GM12878 (cell line): ENCODE measurements around the gene CERCAM. TPM values are rescaled to one million over a fixed set of nuclear protein-coding genes. Genes with fewer than 3 reads are reported as not detected.

Experiments
- ASH2L ChIP-seq: fragments of 300-600, 200-600 bp; sonication (generic); IDR thresholded peaks from 2 replicates; pipeline ENCODE4 v1.6.1; 2017; ENCODE audit warnings: low read depth, mild to moderate bottlenecking, borderline replicate concordance
- EED ChIP-seq: sonication (generic); IDR thresholded peaks from 2 replicates; pipeline ENCODE4 v1.6.1; 2016; ENCODE audit warnings: antibody characterized with exemption, low read depth
- HDAC6 ChIP-seq: fragments of 200-600 bp; sonication (generic); IDR thresholded peaks from one replicate; pipeline ENCODE4 v1.8.0; 2017; ENCODE audit warnings: antibody characterized with exemption; ENCODE audit not compliant: unreplicated experiment
- SMC3 ChIP-seq: IDR thresholded peaks from 2 replicates; pipeline ENCODE4 v1.6.1; 2011; ENCODE audit warnings: low read length, improper control_type of control experiment, borderline replicate concordance
- SREBF2 ChIP-seq: IDR thresholded peaks from 2 replicates; pipeline ENCODE4 v1.6.1; 2012; ENCODE audit warnings: mild to moderate bottlenecking, low read length
- WRNIP1 ChIP-seq: IDR thresholded peaks from 2 replicates; pipeline ENCODE4 v1.6.1; 2011; ENCODE audit warnings: low read depth, low read length, improper control_type of control experiment, borderline replicate concordance
- polyA plus RNA-seq, 11 experiments: library from polyadenylated mRNA; depleted of rRNA in 4 of 11; unstranded in 6 of 11; stranded (reverse) in 5 of 11; fragments of >200 nt; fragmentation: Nextera tagmentation in 4 of 11; fragmentation: Illumina TruSeq in 1 of 11; extraction: Ambion mirVana in 4 of 11; extraction: Trizol in 1 of 11; gene quantifications; 1 replicate in 1 of 11; 2 replicates in 10 of 11; pipeline versions ENCODE4 v1.2.1 to v1.2.3, GENCODE V29; 2011 to 2016; ENCODE audit warnings: inconsistent platforms in 2 of 11, missing spikeins in 2 of 11, low read depth in 1 of 11
- total RNA-seq, 4 experiments: library from RNA; depleted of rRNA in 3 of 4; stranded (reverse); fragments of >200 nt in 3 of 4; fragmentation: Illumina TruSeq in 1 of 4; extraction: Trizol in 1 of 4; gene quantifications; 2 replicates each; pipeline versions ENCODE4 v1.2.1 to v1.2.3, GENCODE V29; 2013 to 2021
- TF ChIP-seq, protein P1 (sequence below): fragments of 450-650 bp; formaldehyde crosslinking; IDR thresholded peaks from 2 replicates; pipeline ENCODE4 v1.5.0; 2022; ENCODE audit warnings: mild to moderate bottlenecking, missing genetic modification characterization
- TF ChIP-seq, protein P2 (sequence below): fragments of 450-650 bp; IDR thresholded peaks from 2 replicates; pipeline ENCODE4 v1.6.1; 2017; ENCODE audit warnings: borderline replicate concordance
- TF ChIP-seq, protein P3 (sequence below): fragments of 450-650 bp; IDR thresholded peaks from 2 replicates; pipeline ENCODE4 v1.6.1; 2017; ENCODE audit warnings: mild to moderate bottlenecking, moderate library complexity
- TF ChIP-seq, protein P4 (sequence below): IDR thresholded peaks from 2 replicates; pipeline ENCODE4 v1.6.1; 2012; ENCODE audit warnings: improper control_type of control experiment, low read depth, low read length; ENCODE audit not compliant: insufficient replicate concordance
- TF ChIP-seq, protein P5 (sequence below): fragments of 450-650 bp; IDR thresholded peaks from 2 replicates; pipeline ENCODE4 v1.6.1; 2017; ENCODE audit warnings: low read depth, mild to moderate bottlenecking, moderate library complexity

Gene CERCAM
- total and polyA plus RNA-seq, 10 of the 15 experiments (the other 5 are each of a cell fraction or from before 2014, with no cell fraction given), result 0.05 to 6.7 (median 0.71) TPM

DNA sequence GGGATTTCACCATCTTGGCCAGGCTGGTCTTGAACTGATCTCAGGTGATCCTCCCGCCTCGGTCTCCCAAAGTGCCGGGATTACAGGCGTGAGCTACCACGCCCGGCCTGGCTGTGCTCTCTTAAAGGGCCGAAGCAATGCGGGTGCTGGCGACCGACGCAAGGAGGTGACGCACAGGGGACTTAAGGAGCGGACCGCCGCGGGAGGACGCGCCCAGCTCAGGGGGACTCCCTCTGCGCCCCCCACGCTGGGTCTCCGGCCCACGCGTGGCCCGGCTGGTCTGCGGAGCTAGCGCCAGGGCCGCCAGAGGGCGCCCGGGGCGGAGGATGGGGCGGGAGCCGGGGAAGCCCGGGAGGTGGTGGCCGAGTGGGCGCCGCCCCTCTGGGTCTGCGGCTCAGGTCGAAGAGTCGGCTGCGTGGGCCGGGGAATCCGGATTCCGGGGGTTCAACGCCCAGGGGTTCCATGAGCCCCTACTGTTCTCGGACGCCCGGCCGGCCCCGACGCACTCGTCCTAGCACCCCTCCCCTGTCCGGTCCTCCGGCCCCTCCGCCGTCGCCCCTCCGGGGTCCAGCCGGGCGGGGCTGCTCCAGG lies 502 bp upstream of the CERCAM start (continued):
- TF ChIP-seq HDAC6 (no peak), ASH2L (no peak), SREBF2 (no peak), EED (peak; percentile 31; the same call in 1 of the 2 replicates), SMC3 (no peak), WRNIP1 (no peak)
- TF ChIP-seq, protein P1, sequence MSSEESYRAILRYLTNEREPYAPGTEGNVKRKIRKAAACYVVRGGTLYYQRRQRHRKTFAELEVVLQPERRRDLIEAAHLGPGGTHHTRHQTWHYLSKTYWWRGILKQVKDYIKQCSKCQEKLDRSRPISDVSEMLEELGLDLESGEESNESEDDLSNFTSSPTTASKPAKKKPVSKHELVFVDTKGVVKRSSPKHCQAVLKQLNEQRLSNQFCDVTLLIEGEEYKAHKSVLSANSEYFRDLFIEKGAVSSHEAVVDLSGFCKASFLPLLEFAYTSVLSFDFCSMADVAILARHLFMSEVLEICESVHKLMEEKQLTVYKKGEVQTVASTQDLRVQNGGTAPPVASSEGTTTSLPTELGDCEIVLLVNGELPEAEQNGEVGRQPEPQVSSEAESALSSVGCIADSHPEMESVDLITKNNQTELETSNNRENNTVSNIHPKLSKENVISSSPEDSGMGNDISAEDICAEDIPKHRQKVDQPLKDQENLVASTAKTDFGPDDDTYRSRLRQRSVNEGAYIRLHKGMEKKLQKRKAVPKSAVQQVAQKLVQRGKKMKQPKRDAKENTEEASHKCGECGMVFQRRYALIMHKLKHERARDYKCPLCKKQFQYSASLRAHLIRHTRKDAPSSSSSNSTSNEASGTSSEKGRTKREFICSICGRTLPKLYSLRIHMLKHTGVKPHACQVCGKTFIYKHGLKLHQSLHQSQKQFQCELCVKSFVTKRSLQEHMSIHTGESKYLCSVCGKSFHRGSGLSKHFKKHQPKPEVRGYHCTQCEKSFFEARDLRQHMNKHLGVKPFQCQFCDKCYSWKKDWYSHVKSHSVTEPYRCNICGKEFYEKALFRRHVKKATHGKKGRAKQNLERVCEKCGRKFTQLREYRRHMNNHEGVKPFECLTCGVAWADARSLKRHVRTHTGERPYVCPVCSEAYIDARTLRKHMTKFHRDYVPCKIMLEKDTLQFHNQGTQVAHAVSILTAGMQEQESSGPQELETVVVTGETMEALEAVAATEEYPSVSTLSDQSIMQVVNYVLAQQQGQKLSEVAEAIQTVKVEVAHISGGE (CRISPR knock-in tag), result no peak
- TF ChIP-seq, protein P2, sequence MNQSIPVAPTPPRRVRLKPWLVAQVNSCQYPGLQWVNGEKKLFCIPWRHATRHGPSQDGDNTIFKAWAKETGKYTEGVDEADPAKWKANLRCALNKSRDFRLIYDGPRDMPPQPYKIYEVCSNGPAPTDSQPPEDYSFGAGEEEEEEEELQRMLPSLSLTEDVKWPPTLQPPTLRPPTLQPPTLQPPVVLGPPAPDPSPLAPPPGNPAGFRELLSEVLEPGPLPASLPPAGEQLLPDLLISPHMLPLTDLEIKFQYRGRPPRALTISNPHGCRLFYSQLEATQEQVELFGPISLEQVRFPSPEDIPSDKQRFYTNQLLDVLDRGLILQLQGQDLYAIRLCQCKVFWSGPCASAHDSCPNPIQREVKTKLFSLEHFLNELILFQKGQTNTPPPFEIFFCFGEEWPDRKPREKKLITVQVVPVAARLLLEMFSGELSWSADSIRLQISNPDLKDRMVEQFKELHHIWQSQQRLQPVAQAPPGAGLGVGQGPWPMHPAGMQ, result no peak
- TF ChIP-seq, protein P3, sequence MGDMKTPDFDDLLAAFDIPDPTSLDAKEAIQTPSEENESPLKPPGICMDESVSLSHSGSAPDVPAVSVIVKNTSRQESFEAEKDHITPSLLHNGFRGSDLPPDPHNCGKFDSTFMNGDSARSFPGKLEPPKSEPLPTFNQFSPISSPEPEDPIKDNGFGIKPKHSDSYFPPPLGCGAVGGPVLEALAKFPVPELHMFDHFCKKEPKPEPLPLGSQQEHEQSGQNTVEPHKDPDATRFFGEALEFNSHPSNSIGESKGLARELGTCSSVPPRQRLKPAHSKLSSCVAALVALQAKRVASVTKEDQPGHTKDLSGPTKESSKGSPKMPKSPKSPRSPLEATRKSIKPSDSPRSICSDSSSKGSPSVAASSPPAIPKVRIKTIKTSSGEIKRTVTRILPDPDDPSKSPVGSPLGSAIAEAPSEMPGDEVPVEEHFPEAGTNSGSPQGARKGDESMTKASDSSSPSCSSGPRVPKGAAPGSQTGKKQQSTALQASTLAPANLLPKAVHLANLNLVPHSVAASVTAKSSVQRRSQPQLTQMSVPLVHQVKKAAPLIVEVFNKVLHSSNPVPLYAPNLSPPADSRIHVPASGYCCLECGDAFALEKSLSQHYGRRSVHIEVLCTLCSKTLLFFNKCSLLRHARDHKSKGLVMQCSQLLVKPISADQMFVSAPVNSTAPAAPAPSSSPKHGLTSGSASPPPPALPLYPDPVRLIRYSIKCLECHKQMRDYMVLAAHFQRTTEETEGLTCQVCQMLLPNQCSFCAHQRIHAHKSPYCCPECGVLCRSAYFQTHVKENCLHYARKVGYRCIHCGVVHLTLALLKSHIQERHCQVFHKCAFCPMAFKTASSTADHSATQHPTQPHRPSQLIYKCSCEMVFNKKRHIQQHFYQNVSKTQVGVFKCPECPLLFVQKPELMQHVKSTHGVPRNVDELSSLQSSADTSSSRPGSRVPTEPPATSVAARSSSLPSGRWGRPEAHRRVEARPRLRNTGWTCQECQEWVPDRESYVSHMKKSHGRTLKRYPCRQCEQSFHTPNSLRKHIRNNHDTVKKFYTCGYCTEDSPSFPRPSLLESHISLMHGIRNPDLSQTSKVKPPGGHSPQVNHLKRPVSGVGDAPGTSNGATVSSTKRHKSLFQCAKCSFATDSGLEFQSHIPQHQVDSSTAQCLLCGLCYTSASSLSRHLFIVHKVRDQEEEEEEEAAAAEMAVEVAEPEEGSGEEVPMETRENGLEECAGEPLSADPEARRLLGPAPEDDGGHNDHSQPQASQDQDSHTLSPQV, result no peak
- TF ChIP-seq, protein P4, sequence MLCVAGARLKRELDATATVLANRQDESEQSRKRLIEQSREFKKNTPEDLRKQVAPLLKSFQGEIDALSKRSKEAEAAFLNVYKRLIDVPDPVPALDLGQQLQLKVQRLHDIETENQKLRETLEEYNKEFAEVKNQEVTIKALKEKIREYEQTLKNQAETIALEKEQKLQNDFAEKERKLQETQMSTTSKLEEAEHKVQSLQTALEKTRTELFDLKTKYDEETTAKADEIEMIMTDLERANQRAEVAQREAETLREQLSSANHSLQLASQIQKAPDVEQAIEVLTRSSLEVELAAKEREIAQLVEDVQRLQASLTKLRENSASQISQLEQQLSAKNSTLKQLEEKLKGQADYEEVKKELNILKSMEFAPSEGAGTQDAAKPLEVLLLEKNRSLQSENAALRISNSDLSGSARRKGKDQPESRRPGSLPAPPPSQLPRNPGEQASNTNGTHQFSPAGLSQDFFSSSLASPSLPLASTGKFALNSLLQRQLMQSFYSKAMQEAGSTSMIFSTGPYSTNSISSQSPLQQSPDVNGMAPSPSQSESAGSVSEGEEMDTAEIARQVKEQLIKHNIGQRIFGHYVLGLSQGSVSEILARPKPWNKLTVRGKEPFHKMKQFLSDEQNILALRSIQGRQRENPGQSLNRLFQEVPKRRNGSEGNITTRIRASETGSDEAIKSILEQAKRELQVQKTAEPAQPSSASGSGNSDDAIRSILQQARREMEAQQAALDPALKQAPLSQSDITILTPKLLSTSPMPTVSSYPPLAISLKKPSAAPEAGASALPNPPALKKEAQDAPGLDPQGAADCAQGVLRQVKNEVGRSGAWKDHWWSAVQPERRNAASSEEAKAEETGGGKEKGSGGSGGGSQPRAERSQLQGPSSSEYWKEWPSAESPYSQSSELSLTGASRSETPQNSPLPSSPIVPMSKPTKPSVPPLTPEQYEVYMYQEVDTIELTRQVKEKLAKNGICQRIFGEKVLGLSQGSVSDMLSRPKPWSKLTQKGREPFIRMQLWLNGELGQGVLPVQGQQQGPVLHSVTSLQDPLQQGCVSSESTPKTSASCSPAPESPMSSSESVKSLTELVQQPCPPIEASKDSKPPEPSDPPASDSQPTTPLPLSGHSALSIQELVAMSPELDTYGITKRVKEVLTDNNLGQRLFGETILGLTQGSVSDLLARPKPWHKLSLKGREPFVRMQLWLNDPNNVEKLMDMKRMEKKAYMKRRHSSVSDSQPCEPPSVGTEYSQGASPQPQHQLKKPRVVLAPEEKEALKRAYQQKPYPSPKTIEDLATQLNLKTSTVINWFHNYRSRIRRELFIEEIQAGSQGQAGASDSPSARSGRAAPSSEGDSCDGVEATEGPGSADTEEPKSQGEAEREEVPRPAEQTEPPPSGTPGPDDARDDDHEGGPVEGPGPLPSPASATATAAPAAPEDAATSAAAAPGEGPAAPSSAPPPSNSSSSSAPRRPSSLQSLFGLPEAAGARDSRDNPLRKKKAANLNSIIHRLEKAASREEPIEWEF, result no peak
- TF ChIP-seq, protein P5, sequence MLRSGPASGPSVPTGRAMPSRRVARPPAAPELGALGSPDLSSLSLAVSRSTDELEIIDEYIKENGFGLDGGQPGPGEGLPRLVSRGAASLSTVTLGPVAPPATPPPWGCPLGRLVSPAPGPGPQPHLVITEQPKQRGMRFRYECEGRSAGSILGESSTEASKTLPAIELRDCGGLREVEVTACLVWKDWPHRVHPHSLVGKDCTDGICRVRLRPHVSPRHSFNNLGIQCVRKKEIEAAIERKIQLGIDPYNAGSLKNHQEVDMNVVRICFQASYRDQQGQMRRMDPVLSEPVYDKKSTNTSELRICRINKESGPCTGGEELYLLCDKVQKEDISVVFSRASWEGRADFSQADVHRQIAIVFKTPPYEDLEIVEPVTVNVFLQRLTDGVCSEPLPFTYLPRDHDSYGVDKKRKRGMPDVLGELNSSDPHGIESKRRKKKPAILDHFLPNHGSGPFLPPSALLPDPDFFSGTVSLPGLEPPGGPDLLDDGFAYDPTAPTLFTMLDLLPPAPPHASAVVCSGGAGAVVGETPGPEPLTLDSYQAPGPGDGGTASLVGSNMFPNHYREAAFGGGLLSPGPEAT, result 0 out of 2 replicates have a peak, but pooled peaks have one; percentile 26
